ENCODE measurements around the gene RAB14.

The RAB14 gene

DNA sequence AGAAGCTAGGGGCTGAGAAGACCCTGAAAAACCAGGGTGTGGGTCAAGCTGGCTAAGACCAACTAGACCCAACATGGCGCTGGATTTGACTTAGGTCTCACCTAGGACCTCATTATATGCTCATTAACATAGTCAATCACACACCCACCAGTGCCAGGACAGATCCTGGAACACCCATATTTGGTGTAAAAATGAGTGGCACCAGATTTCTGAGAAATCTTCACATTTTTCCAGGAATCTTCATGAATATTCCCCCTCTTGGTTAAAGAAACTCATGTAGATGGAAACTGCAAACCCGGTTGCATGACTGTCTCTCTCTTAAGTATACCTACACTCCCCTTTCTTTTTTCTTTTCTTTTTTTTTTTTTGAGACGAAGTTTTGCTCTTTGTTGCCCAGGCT lies 17.9 kb upstream of the RAB14 start:
- DNase-seq (ENCODE audit: low read depth in 2 of 2): no peak

DNA sequence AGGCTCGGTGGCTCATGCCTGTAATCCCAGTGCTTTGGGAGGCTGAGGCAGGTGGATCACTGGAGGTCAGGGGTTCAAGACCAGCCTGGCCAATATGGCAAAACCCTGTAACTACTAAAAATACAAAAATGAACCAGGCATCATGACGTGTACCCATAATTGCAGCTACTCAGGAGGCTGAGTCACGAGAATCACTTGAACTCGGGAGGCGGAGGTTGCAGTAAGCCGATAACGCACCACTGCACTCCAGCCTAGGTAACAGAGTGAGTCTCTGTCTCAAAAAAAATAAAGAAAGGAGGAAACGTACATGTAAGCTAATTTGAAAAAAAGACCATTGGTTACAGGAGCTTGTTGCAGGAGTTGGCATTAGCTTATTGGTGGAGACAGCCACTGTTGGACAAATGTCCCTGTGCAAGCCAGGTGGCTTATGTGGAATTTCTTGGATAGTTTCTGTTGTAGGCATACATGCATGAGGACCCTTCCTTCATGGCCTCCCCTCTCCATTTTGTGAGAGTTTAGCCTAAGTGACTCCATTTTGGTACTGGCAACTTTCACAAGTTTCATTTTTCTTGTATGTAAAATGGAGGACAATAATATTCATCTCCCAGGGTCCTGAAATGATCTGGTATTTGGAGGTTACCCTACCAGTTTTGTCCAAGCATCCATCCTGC lies 16.8 kb upstream of the RAB14 start:
- DNase-seq (ENCODE audit: low read depth in 2 of 2): no peak

DNA sequence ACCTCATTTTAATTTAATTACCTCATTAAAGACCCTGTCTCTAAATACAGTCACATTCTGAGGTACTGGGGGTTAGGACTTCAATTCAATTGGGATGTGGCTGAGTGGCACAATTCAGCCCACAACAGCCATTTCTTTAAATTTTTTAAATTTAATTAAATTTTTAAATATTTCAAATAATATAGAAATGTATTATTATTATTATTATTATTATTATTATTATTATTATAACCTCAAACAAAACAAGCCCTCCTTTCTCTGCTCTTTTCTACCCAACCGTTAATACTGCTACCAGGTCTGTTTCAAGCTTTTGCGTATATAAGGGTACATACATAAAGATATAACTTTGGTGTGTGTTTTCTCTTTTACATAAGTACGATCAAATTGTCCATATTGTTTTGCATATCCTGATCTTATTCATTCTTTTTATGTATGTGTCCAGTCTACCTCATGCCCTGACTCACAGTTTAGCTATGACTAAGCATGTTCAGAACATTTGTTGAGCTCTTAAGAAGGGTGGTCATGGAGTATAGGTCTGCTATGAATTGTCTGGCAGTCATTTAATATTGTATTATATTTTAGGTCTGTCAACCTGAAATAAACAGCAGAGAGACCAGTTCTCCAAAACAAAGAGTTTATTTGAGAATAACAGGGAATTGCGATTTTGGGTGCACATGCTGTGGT lies 16.1 kb upstream of the RAB14 start:
- no peak for DNase-seq (ENCODE audit: low read depth in 2 of 2)

DNA sequence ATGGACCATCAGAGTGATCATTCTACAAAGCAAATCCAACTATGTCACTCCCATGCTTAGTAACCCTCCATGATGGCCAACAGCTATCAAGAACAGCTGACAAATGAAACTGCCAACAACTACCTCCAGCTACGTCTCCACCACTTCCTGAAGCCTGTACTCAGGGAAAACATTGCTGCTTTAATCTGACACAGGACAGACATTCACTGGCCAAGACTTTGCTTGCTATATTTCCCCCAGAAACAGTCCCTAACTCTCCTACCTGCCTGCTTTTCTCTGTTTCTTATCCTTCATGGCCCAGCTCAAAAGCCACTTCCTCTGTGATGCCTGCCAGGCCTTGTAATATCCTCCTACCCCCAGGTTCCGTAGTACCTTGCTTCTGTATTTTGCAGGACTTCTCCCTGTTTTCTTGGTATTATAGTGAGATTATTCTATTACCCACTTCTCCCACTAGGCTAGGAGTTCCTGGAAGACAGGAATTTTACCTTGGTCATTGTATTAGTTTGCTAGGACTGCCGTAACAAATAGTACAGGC lies 14.7 kb upstream of the RAB14 start:
- no peak for DNase-seq (ENCODE audit: low read depth in 2 of 2)

DNA sequence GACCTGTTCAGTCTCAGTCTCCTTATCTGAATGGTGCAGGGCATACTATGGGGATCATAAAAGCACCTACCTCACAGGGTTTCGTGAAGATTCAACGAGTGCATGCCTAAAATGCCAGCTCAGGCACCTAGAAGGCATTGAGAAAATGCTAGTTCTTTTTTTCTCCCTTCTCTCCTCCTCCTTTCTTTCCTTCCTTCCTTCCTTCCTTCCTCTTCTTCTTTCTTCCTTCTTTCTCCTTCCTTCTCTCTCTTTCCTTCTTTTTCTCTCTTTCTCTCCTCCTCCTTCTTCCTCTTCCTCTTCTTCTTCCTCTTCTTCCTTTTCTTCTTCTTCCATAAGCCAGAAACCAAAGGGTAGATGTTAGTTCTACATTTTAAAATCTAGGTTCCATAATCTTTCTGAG lies 12.3 kb upstream of the RAB14 start:
- no peak for DNase-seq (ENCODE audit: low read depth in 2 of 2)

DNA sequence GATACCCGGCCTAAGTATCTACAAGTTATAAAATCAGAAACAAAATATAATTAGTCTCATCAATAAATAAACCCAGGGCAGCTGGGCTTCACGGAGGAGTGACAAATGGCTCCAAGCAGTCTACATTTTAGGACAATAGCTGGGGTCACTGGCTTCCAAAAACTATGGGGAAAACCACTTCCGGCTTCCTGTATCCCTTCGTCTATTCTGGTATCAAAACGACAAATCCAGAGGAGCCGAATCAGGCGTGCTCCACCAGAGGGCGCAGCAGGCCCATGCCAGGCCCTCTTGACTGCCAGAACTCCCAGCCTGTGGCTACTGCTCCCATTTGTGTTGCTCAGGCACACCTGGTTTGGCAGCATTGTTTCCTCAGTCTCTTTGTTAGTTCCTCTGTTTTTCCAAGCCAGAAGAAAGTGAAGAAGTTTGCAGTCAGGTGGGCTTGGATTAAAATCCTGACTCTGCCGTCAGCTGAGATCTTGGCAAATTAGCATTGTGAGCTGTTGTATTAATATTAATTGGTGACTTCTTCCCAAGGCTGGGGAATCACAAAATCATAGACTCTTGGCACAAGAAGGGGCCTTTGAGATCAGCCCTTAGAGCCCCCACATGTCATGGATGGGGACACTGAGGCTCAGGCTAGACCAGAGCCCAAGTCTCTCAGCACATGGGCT lies 11.6 kb upstream of the RAB14 start:
- peak; percentile 54 to 73 for DNase-seq (ENCODE audit: low read depth in 2 of 2)

DNA sequence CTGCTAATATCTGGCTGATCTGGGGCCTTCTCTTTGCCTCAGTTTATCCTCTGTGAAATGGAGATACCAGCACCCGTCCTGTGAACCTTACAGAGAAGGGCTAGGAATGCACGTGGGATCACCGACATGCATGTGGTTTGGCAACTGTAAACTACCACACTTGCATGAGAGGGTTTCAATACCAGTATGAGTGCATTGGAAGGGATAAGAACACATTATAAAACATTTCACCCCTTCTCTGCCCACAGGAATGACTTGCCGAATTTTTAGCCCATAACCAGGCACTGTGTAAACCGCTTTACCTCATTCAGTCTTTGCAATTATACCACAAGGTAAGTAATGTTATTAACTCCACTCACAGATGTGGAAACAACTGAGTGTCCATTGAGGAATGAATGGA lies 8.9 kb upstream of the RAB14 start:
- no peak for DNase-seq (ENCODE audit: low read depth in 2 of 2)

DNA sequence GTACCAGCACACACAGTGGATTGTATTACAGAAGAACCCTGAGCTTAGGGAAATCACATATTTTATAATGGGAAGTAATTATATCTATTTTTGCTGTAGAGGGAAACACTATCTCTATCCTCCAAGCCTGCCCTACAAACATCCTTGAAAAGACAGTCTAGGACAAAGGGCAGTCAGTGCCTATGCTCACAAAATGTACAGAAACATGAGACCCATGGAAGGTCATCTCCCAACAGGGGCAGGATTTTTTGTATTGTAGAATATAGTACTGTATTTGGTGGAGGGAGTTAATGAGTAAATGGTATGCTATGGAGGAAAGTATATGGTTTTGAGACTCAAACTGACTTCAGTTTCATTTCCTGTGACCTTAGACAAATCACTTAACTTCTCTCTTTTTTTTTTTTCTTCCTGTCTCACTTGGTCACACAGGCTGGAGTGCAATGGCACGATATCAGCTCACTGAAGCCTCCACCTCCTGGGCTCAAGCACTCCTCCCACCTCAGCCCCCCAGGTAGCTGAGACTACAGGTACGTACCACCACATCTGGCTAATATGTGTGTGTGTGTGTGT lies 5.8 kb upstream of the RAB14 start:
- no peak for DNase-seq (ENCODE audit: low read depth in 2 of 2)

DNA sequence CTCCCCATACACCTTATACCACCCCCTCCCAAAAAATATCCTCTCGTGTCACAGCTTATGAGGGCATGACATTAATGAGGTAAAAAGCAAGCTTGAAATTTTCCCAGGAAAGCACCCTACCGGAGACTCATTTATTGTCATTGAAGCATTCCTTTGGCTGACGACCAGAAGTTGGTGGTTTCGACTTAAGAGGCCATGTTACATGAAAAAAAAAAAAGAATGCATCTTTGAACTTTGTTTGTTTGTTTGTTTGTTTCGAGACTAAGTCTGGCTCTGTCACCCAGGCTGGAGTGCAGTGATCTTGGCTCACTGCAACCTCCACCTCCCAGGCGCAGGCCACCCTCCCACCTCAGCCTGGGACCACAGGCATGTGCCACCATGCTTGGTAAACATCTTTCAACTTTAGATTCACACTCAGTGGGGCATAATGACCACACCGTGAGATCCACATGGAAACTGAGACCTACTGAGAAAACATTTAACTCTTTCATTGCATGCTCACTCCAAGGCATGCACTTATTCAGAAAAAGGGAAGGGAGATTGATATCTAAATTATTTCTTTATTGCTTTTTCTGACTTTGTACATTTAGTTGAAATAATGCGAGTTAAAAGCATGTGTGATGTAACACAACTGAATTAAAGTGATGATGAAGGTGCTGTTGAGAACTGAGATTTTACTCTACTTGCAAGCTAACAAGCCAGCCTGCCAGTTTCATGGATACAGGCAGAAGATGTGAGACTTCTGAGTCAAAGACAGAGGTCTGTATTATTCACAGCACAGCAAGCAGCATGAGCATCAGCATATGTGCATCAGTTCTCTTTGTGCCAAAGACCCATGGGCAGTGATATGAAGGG lies 5.1 kb upstream of the RAB14 start:
- no peak for DNase-seq (ENCODE audit: low read depth in 2 of 2)

DNA sequence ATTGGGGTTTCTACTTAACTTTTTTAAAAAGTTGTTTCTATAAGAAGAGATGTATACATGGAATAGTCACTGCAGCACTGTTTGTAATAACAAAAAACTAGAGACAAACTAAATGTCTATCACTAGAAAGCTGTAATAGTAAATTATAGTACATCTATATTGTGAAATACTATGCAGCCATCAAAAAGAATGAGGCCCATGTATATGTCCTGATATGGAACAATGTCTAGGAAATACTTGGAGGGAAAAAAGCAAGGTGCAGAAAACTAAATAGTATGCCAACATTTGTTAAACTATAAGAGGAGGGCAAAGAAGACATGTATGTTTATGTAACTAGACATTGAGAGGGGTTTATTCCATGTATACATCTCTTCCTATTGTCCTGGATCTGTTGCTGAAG lies 2.9 kb upstream of the RAB14 start:
- no peak for DNase-seq (ENCODE audit: low read depth in 2 of 2)

DNA sequence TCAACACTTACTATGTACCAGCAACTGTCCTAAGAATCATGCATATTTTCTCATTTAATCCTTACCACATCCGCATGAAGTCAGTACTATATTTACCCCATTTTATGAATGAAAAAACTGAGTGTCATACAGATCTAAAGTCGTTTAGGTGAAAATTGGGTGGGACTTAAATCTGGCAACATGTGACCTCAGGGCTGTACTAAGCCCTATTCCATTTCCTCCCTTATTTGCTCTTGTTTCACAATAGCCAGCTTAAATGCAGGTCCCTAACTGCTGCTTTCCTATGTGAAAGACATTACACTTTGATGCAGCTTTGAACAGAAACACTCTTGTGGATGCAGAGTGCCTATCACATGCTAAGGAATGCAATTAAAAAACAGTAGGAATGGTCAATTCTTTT lies 2.5 kb upstream of the RAB14 start:
- DNase-seq (ENCODE audit: low read depth in 2 of 2): no peak

DNA sequence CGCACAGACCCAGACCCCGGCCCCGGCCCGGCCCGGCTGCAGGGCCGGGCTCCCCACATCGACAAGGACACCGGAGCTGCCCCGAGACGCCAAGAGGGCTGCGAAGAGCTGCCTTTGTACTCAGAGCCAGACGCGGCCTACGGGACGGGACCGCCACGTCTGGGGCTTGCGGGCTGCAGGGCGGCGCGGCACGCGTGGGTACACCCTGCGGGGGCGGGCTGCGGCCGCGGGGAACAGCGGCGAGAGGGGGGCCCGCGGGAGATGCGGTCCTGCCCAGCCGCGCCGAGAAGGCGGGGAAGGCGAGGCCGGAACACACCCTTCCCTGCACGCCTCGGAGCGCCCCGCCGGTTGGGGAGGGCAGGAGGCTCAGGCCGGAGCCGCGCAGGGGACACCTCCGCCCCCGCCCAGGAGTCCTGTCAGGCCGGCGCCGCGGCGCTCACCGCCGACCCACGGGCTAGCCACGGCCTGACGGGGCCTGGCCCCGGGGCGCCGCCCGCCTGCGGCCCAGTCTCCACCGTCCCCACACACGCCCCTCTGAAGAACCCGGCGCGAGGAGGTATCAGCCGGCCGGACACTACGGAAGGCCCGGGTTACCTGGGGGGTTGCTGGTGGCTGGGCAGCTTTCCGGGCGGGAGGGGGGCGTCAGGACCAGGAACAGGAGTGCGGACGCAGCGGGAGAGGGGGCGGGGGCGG lies 478 bp downstream of the RAB14 start:
- peak; percentile 13 for DNase-seq (ENCODE audit: low read depth in 2 of 2)

DNA sequence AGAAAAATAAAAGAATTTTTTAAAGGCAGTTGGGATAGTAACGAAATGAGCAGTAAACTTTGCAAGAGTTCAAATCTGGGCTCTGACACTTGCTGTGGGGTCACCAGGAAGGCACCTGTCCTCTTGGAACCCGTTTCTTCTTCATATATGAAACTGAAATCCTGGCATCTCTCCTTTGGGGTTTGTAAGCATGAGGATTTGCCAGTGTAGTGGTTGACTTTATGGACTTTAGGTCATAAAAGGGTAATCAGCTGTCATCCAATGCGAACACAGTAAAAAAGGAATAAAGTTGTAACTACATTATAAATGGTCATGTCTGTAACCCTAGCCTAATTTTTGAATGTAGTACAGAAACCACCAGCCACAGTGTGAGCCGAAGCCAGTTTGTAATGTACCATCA lies 1.3 kb downstream of the RAB14 start:
- no peak for DNase-seq (ENCODE audit: low read depth in 2 of 2)

DNA sequence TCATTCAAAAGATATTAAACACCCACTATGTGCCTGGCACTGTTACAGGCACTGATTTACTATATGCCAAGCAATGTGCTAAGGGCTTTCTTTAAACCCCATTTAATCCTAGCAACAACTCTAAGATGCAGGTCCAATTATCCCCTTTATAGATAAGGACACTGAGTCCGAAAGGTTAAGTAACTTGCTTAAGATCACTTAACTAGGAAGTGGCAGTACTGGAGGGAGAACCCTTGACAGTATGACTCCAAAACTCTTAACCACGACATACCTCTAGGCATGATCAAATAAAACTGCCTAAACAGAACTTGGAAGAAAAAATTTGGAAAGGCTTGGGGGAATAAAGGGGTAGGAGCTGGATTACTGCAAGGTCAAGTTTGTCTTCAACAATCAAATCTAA lies 1.7 kb downstream of the RAB14 start:
- no peak for DNase-seq (ENCODE audit: low read depth in 2 of 2)

DNA sequence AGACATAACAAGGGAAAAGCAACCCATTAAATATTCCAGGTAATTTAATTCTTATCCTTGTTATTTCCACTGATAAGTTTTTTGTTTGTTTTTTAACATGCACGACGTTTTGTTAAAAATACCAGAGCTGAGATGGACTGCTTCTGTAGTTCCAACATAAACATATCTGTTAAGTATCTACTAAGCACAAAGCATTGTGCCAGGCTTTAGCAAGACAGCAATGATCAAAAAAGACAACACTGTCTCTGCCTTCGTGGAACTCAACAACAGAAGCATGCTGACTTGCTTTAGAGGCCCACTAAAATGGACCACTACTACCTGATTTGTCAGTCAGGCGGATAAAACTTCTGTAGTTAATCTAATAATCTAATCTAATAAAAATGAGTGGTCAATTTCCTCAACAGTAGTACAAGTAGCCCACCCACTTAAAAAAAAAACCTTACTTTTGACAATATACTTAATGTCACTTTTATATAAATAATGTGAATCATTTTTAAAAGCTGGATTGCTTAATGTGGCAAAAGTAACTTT lies 3.1 kb downstream of the RAB14 start:
- DNase-seq (ENCODE audit: low read depth in 2 of 2): no peak

DNA sequence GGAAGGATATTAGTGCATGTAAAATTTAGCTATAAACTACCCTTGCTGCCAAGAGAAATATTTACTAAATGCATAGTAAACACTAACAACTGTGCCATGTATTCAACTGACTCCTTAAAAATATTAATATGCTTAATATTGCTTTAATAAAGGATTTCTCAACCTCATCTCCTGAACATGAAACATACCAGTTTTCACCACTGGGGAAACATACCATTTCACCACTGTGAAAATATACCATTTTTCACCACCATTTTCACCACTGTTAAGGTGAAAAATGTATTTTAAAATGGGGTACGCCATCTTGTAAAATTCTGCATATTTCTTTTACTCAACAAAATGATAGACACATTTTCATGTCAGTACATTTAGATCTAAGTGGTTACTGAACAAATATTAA lies 4.5 kb downstream of the RAB14 start:
- DNase-seq (ENCODE audit: low read depth in 2 of 2): no peak

DNA sequence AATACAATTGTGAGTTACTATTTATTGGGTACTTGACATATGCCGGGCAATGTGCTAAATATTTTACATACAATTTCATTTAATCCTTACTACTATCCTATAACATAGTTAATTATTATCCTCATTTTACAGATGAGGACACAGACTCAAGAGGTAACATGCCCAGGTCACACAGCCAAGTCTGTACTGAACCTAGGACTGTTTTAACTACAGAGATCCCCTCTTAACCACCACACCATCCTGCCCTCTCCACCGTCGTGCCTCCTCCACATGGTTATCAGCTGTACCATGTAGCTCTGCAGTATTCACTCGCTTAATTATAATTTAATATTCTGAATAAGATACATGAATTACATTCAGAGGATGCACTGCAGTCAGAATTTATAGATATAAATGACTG lies 5.3 kb downstream of the RAB14 start:
- no peak for DNase-seq (ENCODE audit: low read depth in 2 of 2)

DNA sequence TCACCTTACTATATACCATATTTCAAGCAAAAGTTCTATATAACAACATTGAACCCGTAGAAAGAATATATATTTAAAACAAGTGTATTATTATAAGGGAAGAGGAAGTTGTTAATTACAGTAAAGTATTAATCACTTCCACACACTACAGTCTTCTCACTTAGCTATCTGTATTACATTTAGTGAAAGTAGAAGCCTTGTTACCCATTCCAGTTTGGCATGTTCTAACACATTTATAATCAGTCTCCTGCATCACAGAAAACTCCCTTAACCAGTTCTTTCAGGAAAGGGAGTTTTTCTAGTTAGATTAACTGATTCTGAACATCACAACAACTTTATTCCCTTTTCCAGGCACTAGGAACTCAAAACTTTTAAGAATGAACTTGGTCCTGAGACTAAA lies 6.9 kb downstream of the RAB14 start:
- DNase-seq (ENCODE audit: low read depth in 2 of 2): no peak

DNA sequence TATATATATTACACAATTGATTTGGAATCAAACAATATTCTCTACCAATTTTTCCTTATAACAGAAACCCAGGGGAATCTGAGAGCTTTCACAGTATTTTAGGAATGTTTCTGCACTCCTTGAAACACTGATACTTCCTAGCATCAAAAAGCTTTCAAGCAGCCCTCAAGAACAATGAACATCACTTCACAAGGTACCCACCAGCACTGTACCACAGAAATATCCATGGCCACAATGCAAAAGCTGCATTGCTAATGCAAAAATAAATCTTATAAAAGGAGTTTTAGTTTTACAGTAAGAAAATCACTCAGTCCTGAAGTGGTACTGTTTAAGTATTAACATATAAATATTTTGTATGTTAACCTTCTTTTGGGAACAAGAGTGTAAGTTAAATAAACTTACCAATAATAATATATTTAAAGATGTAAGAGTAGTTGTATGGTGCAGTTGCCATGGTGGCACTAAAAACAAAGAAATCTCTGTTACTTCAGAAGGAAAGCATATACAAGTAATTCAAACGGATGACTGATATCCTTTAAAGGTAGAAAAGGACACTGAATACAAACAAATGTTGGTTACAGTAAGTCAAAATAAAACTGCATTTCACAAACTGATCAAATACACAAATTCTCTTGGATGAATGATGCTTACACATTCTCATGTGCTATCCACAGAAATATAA lies 8.6 kb downstream of the RAB14 start:
- no peak for DNase-seq (ENCODE audit: low read depth in 2 of 2)

DNA sequence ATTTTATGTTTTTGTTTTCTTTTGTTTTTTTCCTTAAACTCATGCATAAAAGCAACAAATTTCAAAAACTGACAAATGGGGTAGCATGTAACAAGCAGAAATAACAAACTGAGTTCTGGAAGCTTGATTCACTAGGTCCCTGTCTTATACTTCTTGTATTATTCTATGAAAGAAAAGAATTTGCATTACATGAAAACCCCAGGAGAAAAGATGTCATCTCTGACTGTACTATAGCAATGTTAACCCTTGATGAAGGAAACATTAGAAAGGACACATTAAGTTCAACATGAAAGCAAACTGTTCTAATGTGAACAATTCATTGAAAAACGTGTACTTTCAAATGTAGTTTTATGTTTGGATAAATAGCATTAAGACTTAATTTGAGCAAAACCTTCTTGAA lies 9.2 kb downstream of the RAB14 start:
- no peak for DNase-seq (ENCODE audit: low read depth in 2 of 2)
